GM10248 (cell line): Measurements from ENCODE around the gene KRT33B.

Source experiments
- CTCF ChIA-PET: fragments of 300-600 bp; sonication (Branson Sonifier 250); formaldehyde crosslinking; extraction: SDS; loops from one replicate; lab custom pipeline; 2021; ENCODE audit warnings: antibody characterized with exemption; lab: Yijun Ruan, JAX
- POLR2A ChIA-PET: fragments of 350-650 bp; sonication (Branson Sonifier 250); formaldehyde crosslinking; extraction: SDS; loops from one replicate; lab custom pipeline; 2020; ENCODE audit warnings: antibody characterized with exemption; lab: Yijun Ruan, JAX
- DNase-seq: peaks from one replicate; pipeline ENCODE4 v3.0.0; 2012; ENCODE audit errors: extremely low spot score
- TF ChIP-seq, protein P1 (sequence below): IDR thresholded peaks from 2 replicates; pipeline ENCODE4 v1.5.1; 2012; ENCODE audit warnings: mild to moderate bottlenecking, low read depth; ENCODE audit errors: extremely low read depth, missing control alignments, control extremely low read depth

KRT33B gene

DNA sequence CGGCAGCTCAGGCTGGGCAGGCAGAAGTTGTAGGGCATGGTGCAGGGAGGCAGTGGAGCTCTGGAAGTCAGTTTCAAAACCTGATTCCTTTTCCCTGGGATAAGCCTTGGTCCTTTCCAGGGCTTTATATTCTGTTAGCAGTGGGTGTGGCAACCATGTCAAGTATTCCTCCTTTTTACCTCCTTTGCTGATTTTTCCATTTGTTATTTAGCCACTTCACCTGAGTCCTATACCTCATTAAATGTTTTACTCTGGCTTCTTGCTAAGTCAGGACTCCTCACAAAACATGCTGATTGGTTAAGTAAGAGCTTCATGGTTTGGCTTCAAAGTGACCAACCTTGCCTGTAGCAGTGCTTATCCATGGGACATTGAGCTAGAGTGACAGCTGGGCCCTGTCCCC, at the start of gene KRT33B:
Gene KRT33B (minus strand): TSS at position 101 of the 400 bp plus-strand sequence. CDS start 63 bp downstream, at position 38.
- CTCF ChIA-PET: interaction anchor here (3.2 kb wide), 1 partner anchor 14 kb away, joined by 11 read pairs; no protein-coding TSS in a partner anchor
- POLR2A ChIA-PET: no interaction called here
- TF ChIP-seq, protein P1, sequence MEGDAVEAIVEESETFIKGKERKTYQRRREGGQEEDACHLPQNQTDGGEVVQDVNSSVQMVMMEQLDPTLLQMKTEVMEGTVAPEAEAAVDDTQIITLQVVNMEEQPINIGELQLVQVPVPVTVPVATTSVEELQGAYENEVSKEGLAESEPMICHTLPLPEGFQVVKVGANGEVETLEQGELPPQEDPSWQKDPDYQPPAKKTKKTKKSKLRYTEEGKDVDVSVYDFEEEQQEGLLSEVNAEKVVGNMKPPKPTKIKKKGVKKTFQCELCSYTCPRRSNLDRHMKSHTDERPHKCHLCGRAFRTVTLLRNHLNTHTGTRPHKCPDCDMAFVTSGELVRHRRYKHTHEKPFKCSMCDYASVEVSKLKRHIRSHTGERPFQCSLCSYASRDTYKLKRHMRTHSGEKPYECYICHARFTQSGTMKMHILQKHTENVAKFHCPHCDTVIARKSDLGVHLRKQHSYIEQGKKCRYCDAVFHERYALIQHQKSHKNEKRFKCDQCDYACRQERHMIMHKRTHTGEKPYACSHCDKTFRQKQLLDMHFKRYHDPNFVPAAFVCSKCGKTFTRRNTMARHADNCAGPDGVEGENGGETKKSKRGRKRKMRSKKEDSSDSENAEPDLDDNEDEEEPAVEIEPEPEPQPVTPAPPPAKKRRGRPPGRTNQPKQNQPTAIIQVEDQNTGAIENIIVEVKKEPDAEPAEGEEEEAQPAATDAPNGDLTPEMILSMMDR: no peak
- DNase-seq: no peak

DNA sequence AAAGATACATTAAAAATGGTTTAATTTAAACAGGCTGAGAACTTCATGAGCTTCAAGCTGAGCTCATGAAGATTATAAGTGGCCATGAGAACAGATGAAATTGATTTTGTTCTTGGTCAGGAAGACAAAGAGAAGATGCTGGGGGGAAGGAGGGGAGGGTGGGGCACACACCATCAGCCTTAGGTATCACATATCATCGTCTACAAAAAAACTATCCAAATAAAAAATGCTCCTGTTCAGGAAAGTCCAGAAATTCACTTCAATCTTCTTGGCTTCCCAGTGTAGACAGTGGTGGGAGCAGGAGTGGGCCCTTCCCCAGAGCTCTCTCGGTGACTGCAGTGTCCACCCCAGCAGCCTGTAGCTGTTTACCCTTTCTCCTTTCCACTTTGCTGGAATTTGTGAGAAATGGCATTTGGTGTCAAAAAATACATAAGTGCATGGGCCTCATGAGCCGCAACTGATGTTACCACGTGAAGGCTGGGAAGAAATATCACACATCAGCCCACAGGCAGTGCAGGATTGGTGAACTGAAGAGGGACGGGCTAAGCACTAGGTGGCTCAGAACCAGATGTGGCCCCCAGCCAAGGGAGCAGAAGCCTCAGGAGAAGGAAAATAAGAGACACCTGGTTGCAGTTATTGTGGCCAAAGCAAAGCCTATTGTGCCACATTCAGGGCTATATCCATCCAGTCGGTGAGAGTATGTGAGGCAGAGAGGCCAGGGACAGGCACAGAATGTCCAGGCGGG, 48.7 kb upstream of the KRT33B start:
- POLR2A ChIA-PET: no interaction called here
- no peak for DNase-seq
- CTCF ChIA-PET: interaction anchor here (0.8 to 2.1 kb wide), 6 partner anchors 10 to 245 kb away, joined by 3 to 13 read pairs (median 4); no protein-coding TSS in a partner anchor
- TF ChIP-seq, protein P1: no peak

- TF ChIP-seq, protein P1: peak; percentile 33
- POLR2A ChIA-PET: no interaction called here
- DNase-seq: peak; percentile 41
- CTCF ChIA-PET: interaction anchor here (0.6 to 2.1 kb wide), 6 partner anchors 9 to 245 kb away, joined by 3 to 13 read pairs (median 4); no protein-coding TSS in a partner anchor
These were observed 48.0 kb upstream of the KRT33B start for GRCh38 chr17:41417576-41418015.

DNA sequence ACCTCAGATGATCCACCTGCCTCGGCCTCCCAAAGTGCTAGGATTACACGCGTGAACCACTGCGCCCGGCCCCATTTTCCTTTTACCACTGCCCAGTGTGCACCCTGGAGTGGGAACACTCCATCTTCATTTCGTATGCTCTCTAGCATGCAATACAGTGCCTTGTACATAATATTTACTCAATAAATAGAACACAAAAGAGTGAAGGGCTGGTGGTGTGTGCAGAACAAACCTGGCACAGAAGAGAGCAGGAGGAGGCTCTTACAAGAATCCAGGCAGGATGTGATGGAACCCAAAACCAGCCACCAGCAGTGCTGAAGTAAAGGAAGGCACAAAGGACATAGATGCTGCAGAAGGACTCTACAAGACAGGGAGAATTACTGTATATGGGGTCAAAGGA, 47.5 kb upstream of the KRT33B start:
- ChIA-PET CTCF (interaction anchor here (0.6 to 1.8 kb wide), 5 partner anchors 9 to 246 kb away, joined by 3 to 13 read pairs (median 3); no protein-coding TSS in a partner anchor), POLR2A (no interaction called here)
- DNase-seq: no peak
- TF ChIP-seq, protein P1: no peak

GRCh38 chr17:41416479-41416878, 46.9 kb upstream of the KRT33B start:
- ChIA-PET CTCF (interaction anchor here (1.8 kb wide), 1 partner anchor 8 kb away, joined by 13 read pairs; no protein-coding TSS in a partner anchor), POLR2A (no interaction called here)
- TF ChIP-seq, protein P1: no peak
- no peak for DNase-seq

DNA sequence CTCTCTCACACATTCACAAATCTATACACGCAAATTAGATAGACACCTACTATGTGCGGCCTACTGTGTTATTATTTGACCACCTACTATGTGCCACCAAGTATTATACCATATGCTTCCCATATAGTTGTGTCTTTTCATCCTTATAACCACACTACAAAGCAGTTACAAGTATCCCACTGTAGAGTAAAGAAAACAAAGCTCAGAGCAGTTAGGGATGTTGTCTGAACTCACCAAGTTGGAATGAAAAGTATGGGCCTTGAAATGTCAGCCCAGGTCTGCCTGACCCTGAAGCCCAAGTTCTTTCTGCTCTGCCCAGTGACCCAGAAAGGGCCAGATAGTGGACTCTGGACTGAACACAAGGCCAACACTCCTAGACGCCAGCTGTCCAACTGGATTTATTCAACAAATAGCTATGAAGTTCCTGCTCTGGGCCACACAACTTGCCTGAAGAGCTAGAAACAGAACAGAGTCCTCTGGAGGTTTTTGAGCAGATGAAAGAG, 46.3 kb upstream of the KRT33B start:
- TF ChIP-seq, protein P1: no peak
- DNase-seq: no peak
- ChIA-PET POLR2A (no interaction called here), CTCF (no interaction called here)
